GM18502 (cell line): ENCODE measurements around the gene TUT1.
"Not testable (repeated sequence)": the region's sequence is repeated elsewhere in the genome, so short reads cannot be mapped to it uniquely, and the experiment has no call there.

Source experiments
- ATAC-seq: cut with Tn5 transposase; IDR thresholded peaks from one replicate; pipeline ENCODE4 v1.9.1; 2021; ENCODE audit warnings: mild to moderate bottlenecking; ENCODE audit not compliant: unreplicated experiment, poor library complexity

Gene TUT1

DNA sequence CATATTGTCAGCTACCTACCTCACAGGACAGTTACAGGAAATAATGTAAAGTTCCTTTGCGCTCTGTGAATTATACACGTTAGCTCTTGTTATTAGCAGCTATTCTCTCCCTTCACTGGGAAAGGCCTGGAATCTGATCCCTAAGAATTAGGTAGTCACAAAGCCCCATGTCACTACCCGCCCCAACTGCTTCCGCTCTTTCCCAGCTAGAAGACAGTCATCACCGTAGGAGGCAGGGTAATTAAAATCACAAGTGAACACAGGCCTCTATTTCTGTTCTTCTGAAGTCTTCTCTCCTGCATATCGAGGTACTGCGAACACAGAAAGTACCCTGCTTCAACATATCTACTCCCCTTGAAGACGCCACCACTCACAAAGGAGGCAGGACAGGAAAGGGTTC lies 32.1 kb downstream of the TUT1 start:
- no peak for ATAC-seq

- no peak for ATAC-seq
These were observed 32.7 kb downstream of the TUT1 start for GRCh38 chr11:62558669-62559068.

DNA sequence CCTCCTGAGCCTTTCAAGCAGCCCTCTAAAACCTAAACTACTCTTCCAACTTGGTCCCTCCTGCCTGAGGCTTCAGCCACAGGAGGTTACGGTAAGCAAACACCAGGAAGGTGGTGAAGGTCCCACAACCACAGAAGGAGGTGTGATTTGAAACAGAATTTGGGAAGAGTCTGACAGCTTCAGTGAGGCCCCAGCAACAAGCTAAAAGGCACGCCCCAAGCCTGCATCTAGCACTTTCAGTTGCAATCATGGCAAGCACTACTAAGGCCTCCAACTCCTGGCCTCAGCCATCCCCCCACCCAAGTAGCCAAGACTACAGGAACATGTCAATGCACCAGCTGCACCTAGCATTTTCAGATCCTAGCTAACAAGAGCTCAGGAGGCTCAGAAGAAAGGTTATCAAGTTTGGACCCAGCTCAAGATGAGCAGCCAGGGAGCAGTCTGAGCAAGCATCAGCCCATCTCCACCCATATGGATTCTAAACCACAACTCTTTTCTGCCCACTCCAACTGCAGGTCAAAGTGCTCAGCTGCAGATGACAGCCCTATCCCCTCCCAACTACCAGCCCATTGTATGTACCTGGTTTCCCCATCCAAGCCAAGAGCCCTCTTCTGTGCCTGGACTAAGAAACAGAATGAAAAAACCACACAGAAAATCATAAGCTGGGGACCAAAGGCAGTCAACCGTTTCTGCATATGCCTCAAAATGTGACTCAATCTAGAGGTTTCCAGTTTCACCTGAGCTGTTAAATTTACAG lies 34.3 kb downstream of the TUT1 start:
- ATAC-seq = peak; percentile 38

GRCh38 chr11:62556108-62556874 lies 35.0 kb downstream of the TUT1 start:
- peak; percentile 47 for ATAC-seq

- peak; percentile 33 for ATAC-seq
These were observed 35.7 kb downstream of the TUT1 start for GRCh38 chr11:62555464-62556107.

DNA sequence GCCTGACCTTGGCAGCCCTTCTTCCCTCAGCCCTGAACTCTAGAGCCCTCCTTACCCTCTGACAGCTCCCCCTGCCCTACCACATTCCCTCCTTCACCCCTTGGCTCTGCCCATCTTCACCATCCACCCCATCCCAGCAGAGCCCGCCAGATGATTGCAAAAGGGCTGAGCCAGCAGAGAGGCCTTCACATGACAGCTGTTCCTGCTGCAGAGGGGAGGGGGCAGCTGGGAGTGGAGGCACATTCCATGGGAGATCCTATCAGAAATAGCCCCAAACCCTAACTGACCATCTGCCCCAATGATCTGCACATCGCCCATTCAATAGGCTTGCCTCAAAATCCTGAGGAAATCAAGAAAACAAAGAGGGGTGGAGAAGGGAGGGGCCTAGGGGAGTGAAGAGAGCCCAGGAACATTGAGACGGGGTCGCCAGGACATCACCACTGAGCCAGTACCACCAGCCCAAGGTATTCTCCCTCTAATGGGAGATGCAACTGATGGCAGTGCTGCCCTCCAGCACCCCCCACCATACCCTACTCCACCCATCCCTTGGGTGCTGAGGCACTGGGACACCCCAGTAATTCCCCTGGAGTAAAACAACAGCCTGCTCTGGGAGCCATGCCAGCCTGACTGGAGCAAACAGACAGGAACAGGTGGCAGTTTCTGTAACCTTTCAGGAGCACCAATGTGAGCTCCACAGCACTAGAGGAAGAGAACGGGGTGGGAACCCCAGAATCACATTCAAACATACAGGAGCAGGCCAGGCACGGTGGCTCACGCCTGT lies 36.7 kb downstream of the TUT1 start:
- no peak for ATAC-seq

- ATAC-seq = no peak
These were observed 37.4 kb downstream of the TUT1 start for GRCh38 chr11:62553839-62554361.

DNA sequence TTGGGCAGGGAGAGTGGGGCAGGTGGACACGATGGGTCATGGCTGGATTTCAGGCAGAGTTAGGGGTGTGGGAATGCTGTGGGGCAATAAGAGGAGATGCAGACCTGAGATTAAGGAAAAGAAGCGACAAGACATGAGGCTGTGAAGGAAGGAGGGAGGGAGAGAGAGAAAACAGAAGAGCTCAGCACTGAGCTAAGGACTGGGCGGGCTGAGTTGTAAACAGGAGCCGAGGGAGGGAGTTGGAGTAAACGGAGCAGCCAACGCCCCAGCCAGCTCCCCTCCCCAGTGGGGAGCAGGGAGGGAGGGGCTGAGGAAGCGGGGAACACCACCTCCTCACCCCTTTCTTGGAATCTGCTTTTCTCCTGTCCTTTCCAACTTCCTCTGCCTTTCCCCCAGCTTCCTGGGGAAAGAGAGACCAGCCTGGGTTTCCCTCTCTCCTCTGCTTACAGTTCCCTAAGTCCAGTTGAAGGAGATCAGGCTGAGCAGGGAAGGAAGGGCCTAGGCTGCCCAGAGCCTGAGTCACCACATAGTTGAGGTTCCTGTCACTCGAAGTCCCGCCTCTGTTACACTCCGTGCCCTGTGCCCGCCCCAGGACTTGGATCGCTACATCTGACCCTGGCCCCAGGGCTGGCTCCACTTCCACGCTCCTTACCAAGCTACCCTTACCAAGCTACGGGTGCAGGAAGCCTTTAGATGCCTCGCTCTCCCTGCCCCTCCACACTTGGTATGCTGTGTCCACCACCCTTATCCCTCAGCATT lies 38.1 kb downstream of the TUT1 start:
- ATAC-seq = no peak

DNA sequence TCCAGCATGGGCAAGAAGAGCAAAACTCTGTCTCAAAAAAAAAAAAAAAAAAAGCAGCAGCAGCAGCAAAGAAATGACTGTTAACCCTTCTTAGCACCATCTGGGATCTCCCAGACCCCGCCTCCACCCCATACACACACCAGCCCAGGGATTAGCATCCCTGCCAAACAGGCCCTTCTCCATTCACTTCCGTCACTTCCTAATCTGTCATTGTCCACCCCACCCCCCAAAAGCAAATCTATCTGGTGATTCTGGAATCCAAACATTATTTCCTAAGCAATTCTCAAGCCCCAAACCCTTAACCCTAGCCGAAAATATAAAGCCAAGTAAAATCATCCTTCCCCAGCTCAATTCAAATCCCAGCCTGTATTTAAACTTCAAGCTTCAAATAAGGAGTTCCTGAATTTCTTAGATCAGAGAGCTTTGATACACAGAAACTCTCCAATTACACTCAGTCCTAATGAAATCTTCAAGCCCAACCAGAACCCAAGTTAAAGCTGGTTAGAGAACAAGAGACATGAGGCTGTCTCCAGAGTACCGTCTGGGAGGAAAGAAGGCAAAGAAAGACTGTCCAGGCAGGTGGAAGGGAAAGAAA lies 38.7 kb downstream of the TUT1 start:
- no peak for ATAC-seq

DNA sequence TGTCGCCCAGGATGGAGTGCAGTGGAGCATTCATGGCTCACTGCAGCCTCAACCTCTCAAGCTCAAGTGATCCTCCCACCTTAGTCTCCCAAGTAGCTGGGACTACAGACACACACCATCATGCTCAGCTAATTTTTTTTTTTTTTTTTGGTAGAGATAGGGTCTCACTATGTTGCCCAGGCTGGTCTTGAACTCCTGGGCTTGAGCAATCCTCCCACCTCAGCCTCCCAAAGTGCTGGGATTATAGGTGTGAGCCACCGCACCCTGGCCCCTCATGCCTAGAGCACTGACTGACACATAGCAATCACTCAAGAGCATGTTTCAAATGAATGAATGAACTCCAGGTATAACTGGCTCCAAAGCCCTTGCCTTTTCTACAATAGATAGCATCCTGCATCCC lies 40.8 kb downstream of the TUT1 start:
- ATAC-seq = not testable (repeated sequence)

GRCh38 chr11:62548545-62549335 lies 42.6 kb downstream of the TUT1 start:
- ATAC-seq = no peak

- no peak for ATAC-seq
These were observed 43.5 kb downstream of the TUT1 start for GRCh38 chr11:62547691-62548281.

DNA sequence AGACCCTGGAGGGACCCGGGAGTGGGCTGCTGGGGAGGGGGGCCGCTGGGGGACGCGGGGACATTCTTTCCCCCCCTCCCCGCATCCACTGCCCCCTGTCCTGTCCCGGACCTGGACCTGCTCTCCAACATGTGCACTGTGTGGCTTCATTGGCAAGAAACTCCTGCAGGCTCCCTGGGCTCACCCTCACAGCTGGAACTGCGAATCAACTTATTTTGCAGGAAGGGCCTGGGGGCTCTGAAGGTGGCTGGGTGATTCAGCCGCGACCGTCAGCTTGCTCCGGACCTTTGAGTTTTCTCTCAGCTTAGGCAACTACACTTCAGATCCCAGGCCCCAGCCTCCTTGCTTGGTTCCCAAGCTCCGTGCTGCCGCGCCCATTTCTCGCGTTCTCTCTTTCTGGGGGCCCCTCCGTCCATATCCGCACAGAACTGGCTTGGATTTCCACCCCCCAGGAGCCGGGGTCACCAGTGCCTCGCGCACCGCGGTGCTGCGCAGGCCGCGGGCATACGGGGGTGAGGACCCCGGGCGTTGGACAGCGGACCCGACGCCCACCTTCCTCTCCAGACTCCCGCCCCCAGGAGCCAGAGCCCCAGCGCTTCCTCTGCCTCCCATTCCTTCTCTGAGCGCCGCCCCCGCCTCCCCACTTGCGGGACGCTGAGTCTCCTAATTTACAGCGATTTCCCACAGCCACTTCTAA lies 44.2 kb downstream of the TUT1 start:
- no peak for ATAC-seq

DNA sequence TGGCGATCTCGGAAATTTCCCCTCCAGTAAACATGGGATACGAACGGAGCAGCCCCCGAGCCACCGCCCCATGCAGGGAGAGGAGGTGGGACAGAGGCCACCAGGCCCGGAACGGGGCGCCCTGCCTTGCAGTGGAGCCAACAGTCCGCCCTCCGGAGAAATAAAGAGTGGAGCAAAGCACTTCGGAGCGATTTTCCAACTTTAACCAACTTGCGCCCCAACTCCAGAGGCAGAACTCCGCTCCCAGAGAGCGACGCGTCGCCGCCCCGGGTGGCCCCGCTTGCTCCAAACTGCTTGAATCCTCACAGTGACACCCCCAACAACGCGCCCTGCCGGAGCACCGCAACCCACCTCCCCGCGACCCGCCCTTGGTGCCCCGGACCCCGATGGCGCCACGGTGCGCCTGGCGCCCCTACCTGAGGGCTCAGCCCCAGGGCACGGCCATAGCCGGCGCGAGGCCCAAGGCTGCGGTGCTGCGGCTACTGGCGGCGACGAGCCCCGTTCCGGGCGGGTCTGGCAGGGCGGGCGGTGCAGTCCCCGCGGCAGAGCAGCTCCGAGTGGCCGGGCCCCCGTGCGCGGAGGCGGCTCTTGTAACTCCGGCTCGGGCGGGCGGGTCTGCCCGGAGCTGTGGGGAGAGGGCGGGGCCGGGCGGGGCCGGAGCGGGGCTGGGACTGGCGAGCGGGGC lies 44.9 kb downstream of the TUT1 start, which contains the start of gene AHNAK:
TSS of gene AHNAK (minus strand) at position 563 of the 685 bp plus-strand sequence. CDS start 10,708 bp downstream, outside the sequence.
- peak; percentile 36 for ATAC-seq

DNA sequence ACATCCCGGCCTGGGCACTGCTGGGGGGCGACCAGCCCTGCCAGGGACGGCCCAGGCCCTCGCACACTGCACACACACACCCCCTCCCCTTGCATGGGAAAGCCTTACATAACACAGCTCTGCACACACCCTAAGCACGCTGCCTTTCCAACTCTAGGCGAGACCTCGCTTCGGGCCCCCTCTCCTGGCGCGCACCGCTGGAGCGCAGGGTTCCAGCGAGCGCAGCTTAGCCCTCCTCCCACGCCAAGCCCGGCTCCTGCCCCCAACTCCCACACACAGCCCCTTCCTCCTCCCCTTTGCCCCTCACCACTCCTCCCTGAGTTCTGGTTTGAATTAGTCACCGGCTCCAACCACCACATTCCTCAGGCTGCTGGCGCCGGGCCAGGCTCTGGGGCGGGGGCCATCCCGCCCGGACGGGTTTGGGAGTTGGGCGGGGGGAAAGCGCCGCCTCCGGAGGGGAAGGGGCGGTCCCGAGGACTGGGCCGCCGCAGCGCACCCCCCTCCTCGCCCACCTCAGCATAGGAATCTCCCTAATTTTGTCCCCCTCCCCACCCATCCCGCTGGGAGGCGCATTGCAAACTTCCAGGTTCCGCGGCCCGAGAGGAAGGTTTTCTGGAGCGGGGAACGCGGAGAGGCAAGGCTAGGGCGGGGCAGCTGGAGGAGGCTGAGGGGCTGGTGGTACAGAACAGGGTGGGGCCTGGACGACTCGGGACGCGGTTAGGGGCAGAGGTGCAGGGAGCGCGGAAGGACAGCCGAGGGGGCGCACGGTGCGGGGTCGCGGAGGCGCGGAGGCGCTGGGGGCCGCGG lies 45.7 kb downstream of the TUT1 start:
- ATAC-seq = no peak
